B cell (primary cell): Measurements from ENCODE around the gene KCNK13.

ENCODE experiments used
- EZH2 ChIP-seq: IDR thresholded peaks from 2 replicates; pipeline ENCODE4 v1.6.1; 2012; ENCODE audit warnings: borderline replicate concordance, low read depth, mild to moderate bottlenecking, moderate library complexity, low read length; ENCODE audit not compliant: insufficient read depth, poor library complexity, severe bottlenecking
- TF ChIP-seq, protein P1 (sequence below): fragments of 200-600 bp; IDR thresholded peaks from one replicate; pipeline ENCODE4 v1.8.0; 2022; ENCODE audit warnings: antibody characterized with exemption, mild to moderate bottlenecking

DNA sequence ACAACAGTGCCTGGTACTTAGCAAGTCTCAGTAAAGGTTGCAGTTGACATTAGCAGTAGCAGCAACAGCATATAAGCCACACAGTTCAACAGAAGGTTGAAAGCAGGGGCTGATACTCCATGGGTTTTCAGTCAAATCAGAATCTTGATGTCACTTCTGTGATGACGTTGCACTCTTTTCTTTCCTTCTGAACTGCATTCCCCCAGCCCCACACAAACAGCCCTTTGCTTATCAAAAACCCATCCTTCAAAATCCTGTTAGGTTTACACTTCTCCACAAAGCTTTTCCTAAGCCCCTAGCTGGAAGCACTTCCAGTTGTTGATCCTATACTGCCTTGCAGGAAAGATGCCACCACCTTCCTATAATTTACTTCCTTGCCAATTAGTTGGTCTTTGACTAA lies 34.0 kb upstream of the KCNK13 start:
- TF ChIP-seq, protein P1, sequence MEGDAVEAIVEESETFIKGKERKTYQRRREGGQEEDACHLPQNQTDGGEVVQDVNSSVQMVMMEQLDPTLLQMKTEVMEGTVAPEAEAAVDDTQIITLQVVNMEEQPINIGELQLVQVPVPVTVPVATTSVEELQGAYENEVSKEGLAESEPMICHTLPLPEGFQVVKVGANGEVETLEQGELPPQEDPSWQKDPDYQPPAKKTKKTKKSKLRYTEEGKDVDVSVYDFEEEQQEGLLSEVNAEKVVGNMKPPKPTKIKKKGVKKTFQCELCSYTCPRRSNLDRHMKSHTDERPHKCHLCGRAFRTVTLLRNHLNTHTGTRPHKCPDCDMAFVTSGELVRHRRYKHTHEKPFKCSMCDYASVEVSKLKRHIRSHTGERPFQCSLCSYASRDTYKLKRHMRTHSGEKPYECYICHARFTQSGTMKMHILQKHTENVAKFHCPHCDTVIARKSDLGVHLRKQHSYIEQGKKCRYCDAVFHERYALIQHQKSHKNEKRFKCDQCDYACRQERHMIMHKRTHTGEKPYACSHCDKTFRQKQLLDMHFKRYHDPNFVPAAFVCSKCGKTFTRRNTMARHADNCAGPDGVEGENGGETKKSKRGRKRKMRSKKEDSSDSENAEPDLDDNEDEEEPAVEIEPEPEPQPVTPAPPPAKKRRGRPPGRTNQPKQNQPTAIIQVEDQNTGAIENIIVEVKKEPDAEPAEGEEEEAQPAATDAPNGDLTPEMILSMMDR: no peak
- TF ChIP-seq EZH2: no peak
